ENCODE measurements around the gene SCNN1G.
"Not testable (repeated sequence)": the region's sequence is repeated elsewhere in the genome, so short reads cannot be mapped to it uniquely, and the experiment has no call there.

The SCNN1G gene, protein sequence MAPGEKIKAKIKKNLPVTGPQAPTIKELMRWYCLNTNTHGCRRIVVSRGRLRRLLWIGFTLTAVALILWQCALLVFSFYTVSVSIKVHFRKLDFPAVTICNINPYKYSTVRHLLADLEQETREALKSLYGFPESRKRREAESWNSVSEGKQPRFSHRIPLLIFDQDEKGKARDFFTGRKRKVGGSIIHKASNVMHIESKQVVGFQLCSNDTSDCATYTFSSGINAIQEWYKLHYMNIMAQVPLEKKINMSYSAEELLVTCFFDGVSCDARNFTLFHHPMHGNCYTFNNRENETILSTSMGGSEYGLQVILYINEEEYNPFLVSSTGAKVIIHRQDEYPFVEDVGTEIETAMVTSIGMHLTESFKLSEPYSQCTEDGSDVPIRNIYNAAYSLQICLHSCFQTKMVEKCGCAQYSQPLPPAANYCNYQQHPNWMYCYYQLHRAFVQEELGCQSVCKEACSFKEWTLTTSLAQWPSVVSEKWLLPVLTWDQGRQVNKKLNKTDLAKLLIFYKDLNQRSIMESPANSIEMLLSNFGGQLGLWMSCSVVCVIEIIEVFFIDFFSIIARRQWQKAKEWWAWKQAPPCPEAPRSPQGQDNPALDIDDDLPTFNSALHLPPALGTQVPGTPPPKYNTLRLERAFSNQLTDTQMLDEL

DNA sequence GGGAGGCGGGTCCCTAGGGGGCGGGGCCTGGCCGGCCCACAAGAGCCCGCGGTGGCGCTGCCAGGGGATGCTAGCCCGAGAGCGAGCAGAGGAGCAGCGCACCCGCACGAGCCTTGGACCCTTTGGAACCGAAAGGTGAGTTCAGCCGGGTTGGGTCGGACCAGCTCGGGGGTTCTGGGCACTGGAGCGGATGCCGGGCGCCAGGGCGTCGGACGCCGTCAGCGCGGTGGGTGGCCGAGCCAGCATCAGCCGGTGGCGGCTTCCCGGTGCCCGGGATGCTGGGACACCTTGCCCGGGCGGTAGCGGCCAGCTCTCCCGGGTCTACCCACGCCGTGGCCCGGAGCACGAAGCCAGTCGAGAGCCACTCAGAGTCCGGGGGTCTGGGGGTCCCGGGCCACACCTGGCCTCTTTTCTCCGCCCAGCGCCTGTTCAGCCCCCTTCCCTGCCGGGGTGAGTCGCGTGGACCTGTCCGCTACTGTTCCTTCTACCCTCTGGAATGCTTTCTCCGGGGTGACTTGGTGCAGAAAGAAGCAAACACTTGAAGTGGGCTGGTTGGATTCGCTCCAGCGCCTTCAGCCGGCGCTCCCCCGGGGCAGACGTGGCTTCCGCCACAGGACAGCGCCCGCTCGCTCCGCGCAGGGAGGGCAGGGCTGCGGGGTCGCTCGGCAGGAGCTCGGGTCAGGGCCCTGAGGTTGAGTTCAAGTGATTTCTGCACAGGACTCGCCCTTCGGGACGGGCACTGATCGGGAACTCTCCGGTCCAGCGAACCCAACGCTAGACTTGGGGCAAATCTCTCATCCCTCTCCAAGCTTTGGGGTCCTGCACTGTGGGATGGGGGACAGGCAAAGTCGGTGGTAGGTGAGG is at the start of gene SCNN1G:
SCNN1G (plus strand) TSS at position 67 of the 864 bp plus-strand sequence. CDS start 3,527 bp downstream, outside the sequence.
- H3K27ac Mint-ChIP-seq, result no peak within 1 kb of the TSS
- CTCF ChIA-PET, result interaction anchor here (0.7 to 5.8 kb wide), 4 partner anchors 26 to 361 kb away, joined by 3 to 89 read pairs (median 4); no protein-coding TSS in a partner anchor
- H3K4me1 Mint-ChIP-seq, result peaks cover 8% of the 10 kb centered on the region
- no peak for DNase-seq
- H3K9me3 Mint-ChIP-seq, result no peaks in the 10 kb centered on the region
- H3K27me3 Mint-ChIP-seq, result peaks cover 79% of the 10 kb centered on the region
- H3K36me3 Mint-ChIP-seq, result no peaks in the 10 kb centered on the region
- H3K4me3 Mint-ChIP-seq, result no peak within 1 kb of the TSS

DNA sequence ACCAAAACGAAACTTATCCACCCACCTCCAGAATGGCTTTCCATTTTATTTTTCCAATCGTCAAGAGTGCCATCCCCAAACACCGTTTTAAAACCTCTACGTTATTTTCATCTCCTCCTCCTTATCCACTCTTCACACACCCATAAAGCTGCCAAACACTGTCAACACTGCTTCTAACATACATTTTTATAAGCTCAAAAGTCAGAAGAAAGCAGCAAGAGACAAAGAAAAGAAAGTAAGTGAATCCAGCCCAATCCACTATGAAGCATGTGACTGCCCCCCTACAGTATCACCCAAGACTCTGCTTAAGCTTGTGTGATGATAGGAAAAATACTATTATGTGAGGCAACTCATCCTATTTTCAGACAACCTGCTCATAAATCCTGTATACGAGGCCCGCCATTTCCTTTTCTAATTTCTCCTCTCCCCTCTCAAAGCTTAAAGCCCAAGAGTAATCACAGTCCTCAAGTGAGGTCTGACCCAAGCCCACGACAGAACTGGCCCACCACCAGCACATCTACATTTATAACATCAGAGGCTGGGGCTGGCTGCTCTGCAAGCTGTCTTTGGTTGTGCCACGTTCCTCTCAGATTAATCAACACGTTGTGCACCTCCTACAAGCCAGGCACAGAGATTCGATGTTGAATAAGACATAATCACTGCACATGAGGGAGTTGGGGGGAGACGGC is 49.6 kb upstream of the SCNN1G start:
- Mint-ChIP-seq H3K27me3 (no peaks in the 10 kb centered on the region), H3K4me1 (no peaks in the 10 kb centered on the region), H3K27ac (no peak overlapping the region), H3K36me3 (no peaks in the 10 kb centered on the region), H3K9me3 (peaks cover 11% of the 10 kb centered on the region), H3K4me3 (no peak overlapping the region)
- CTCF ChIA-PET, result no interaction called here
- DNase-seq, result no peak

DNA sequence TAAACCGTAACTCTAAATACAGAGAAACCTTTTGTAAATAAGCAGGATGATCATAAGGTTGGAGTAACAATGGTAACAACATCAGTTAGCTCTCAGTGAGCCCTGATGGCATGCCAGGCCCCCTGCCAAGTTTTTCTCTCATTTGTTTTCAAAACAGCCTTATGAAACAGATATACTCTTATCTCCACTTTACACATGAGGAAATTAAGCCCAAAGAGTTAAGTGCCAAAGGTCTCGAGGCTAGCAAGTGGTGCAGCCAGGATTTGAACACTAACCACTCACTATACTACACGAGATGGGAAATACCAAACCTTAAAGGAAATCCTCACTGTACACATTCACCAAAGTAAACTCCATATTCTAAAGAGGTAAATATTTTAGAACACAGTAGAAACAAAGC is 48.3 kb upstream of the SCNN1G start:
- Mint-ChIP-seq H3K9me3 (peaks cover 18% of the 10 kb centered on the region), H3K27ac (no peak overlapping the region), H3K4me1 (no peaks in the 10 kb centered on the region), H3K36me3 (peaks cover 4% of the 10 kb centered on the region), H3K27me3 (no peaks in the 10 kb centered on the region), H3K4me3 (no peak overlapping the region)
- CTCF ChIA-PET, result no interaction called here
- DNase-seq, result no peak

DNA sequence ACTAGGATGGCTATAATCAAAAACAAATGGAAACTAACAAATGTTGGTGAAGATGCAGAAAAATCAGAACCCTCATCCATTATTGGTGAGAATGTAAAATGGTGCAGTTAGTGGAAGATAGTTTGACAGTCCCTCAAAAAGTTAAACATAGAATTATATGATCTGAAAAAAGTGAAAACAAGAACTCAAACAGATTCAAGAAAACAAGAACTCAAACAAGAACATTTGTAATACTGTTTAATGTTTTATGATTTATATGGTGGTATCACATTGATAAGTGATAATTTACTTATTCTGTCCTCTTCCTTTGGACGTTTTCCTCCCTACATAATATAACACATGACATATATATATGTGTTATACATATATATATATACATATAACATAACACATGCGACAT is 45.3 kb upstream of the SCNN1G start:
- CTCF ChIA-PET, result no interaction called here
- H3K27ac Mint-ChIP-seq, result no peak overlapping the region
- DNase-seq, result no peak
- H3K4me3 Mint-ChIP-seq, result no peak overlapping the region
- H3K36me3 Mint-ChIP-seq, result peaks cover 4% of the 10 kb centered on the region
- H3K27me3 Mint-ChIP-seq, result no peaks in the 10 kb centered on the region
- H3K9me3 Mint-ChIP-seq, result peaks cover 18% of the 10 kb centered on the region
- H3K4me1 Mint-ChIP-seq, result no peaks in the 10 kb centered on the region

DNA sequence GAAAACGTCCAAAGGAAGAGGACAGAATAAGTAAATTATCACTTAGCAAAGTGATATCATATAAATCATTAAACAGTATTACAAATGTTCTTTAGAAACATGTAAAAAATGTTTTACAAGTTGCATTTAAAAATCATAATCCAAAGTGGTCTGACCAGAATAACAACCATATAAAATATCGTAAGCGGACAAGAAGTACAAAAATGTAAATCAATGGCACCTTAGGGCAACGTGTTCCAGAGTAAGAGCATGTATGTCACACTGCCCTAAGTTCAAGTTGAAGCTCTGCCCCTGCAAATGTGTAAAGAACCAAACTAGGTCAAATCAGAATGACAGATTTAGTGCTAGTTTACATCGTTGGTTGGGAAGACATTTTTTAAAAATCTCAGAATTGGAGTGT is 44.7 kb upstream of the SCNN1G start:
- Mint-ChIP-seq H3K36me3 (peaks cover 4% of the 10 kb centered on the region), H3K27ac (no peak overlapping the region), H3K4me3 (no peak overlapping the region), H3K4me1 (no peaks in the 10 kb centered on the region), H3K27me3 (no peaks in the 10 kb centered on the region), H3K9me3 (peaks cover 18% of the 10 kb centered on the region)
- DNase-seq, result no peak
- CTCF ChIA-PET, result no interaction called here

DNA sequence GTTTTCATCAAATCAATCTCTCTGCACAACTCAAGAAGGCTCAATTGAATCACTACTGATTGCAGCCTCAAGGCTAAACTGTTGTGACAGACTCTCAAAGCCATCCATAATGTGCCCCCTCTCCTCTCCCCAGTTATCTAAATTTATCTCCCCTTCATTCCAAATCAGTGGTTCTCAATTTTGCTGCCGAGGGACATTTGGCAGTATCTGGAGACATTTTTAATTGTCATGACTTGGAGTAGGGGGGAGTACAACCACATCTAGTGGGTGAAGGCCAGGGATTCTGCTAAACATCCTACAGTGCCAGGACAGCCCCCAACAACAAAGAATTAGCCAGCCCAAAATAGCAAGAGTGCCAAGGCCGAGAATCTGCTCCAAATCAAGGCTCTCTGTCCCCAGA is 42.4 kb upstream of the SCNN1G start:
- Mint-ChIP-seq H3K4me1 (peaks cover 6% of the 10 kb centered on the region), H3K27ac (no peak overlapping the region), H3K27me3 (no peaks in the 10 kb centered on the region), H3K36me3 (peaks cover 4% of the 10 kb centered on the region), H3K4me3 (no peak overlapping the region), H3K9me3 (peaks cover 18% of the 10 kb centered on the region)
- DNase-seq, result no peak
- CTCF ChIA-PET, result no interaction called here

DNA sequence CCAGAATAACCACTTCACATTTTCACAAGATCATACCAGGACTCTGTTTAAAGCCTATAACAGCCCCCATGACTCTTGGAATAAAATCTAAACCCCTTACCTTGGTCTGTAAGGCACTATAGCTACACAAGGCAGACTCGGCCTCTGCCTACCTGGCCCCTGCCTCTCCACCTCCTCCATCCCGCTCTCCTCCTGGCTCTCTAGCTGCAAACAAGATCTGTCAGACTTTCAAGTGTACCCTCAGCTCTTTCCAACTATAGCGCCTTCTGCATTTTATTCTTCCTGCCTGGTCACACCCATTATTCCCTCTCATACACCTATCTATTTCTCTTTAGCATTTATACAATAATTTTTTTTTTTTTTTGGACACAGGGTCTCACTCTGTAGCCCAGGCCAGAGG is 41.5 kb upstream of the SCNN1G start:
- H3K9me3 Mint-ChIP-seq, result peaks cover 14% of the 10 kb centered on the region
- no peak overlapping the region for H3K4me3 Mint-ChIP-seq
- peaks cover 4% of the 10 kb centered on the region for H3K36me3 Mint-ChIP-seq
- H3K27ac Mint-ChIP-seq, result no peak overlapping the region
- CTCF ChIA-PET, result no interaction called here
- DNase-seq, result no peak
- no peaks in the 10 kb centered on the region for H3K27me3 Mint-ChIP-seq
- H3K4me1 Mint-ChIP-seq, result peaks cover 10% of the 10 kb centered on the region

DNA sequence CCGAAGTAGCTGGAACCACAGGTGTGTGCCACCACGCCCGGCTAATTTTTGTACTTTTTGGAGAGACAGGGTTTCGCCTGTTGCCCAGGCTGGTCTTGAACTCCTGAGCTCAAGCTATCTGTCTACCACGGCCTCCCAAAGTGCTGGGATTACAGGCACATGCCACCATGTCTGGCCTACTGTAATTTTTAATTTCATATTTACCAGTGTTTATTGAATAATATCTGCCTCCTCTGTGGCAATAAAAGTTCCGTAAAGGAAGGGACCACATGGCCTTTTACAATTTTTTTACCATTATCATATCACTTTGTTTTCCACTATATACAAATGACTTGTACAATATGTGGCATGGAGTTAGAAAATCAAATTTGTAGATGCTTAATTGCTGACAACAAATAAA is 41.0 kb upstream of the SCNN1G start:
- CTCF ChIA-PET, result no interaction called here

DNA sequence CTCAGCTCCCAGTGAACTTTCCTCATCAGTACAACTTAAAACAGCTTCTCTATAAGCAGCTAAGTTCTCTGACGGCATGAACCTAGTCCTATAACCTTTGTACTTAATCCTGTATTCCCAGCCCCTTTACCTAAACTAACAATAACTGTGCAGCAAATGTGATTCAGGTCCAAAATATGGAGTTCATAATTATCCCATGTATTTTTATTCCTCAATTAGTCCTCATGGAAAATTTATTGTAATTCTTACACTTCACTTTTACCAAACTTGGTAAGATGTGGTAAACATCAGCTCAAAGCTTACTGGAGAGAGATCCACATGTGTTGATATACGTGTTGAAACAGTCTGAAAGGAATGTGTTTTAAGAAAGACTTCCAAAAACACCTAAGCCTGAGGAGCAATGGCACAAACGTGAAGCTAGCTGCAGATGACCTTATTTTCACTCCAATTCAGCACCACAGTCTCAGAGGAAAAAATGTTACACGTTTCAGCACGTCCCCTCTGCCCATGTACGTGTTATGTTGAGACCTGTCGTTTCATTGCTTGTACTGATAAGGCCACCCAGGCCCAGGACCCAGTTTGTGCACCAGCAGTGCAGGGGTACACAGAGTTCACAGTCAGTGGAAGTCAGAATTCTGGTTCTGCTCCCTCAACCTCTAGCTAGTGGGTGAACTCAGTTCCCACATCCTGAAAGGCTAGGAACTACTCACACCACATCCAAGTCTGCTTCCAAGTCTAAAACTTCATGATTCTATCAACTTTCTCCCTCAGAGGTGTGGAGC is 40.4 kb upstream of the SCNN1G start:
- DNase-seq, result no peak
- Mint-ChIP-seq H3K27ac (no peak overlapping the region), H3K27me3 (no peaks in the 10 kb centered on the region), H3K9me3 (peaks cover 12% of the 10 kb centered on the region), H3K4me1 (peaks cover 17% of the 10 kb centered on the region), H3K36me3 (peaks cover 4% of the 10 kb centered on the region), H3K4me3 (no peak overlapping the region)
- CTCF ChIA-PET, result no interaction called here

More for the DNA sequence above, 41.0 kb upstream of the SCNN1G start:
- Mint-ChIP-seq H3K27me3 (no peaks in the 10 kb centered on the region), H3K27ac (no peak overlapping the region), H3K36me3 (peaks cover 4% of the 10 kb centered on the region), H3K4me3 (no peak overlapping the region), H3K9me3 (peaks cover 14% of the 10 kb centered on the region), H3K4me1 (peaks cover 10% of the 10 kb centered on the region)
- no peak for DNase-seq

DNA sequence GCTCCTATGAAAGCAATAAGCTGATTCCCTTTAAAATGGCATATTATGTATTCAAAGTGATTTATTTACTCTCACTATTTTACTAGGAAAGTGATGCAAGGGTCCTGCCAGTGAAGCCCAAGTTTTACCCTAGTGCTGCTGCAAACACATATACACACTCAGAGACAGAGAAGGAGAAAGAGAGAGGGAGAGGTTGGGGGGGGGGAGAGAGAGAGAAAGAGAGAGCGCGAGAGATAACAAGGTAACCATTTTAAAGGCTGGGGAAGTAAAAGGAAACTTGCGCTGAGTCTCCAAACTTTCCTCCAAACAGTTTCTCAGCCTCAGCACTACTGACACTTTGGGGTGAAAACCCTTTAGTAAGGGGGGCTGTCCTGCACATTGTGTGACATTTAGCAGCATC is 39.2 kb upstream of the SCNN1G start:
- H3K4me1 Mint-ChIP-seq, result peaks cover 28% of the 10 kb centered on the region

DNA sequence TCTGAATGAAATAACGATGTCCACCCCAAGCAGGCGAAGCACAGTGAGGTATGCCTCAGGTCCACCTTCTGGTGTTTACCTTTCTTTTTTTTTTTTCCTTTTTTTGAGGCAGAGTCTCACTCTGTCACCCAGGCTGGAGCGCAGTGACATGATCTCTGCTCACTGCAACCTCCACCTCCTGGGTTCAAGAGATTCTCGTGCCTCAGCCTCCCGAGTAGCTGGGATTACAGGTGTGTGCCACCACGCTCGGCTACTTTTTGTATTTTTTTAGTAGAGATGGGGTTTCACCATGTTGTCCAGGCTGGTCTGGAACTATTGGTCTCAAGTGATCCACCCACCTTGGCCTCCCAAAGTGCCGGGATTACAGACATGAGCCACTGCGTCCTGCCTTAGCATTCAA is 38.2 kb upstream of the SCNN1G start:
- H3K9me3 Mint-ChIP-seq, DNase-seq, H3K36me3 Mint-ChIP-seq, CTCF ChIA-PET, H3K4me3 Mint-ChIP-seq, H3K27ac Mint-ChIP-seq, H3K27me3 Mint-ChIP-seq: not testable (repeated sequence)
- H3K4me1 Mint-ChIP-seq, result peaks cover 28% of the 10 kb centered on the region

More for the DNA sequence above, 39.2 kb upstream of the SCNN1G start:
- Mint-ChIP-seq H3K9me3 (peaks cover 4% of the 10 kb centered on the region), H3K4me3 (no peak overlapping the region), H3K27ac (no peak overlapping the region), H3K27me3 (no peaks in the 10 kb centered on the region), H3K36me3 (peaks cover 4% of the 10 kb centered on the region)
- CTCF ChIA-PET, result interaction anchor here (0.6 kb wide), 1 partner anchor 823 kb away, joined by 3 read pairs; no protein-coding TSS in a partner anchor
- DNase-seq, result no peak

DNA sequence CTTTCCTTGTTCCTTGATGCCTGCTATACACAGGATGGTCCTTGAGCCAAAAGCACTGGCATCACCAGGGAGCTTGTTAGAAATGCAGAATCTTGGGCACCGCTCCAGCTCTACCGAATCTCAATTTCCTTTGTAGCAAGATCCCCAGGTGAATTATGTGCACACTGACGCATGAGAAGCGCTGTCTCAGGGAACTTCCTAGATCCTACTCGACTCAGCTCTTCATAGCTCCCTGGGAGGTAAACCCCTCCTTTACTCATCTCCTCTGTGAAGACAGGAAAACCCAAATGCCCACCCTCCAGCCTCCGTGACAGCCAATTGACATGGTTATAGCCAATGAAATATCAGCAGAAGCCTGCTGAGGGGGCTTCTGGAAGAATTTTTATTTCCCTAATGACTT is 37.4 kb upstream of the SCNN1G start:
- H3K27me3 Mint-ChIP-seq, result peaks cover 4% of the 10 kb centered on the region
- H3K4me1 Mint-ChIP-seq, result peaks cover 34% of the 10 kb centered on the region
- no peak overlapping the region for H3K27ac Mint-ChIP-seq

DNA sequence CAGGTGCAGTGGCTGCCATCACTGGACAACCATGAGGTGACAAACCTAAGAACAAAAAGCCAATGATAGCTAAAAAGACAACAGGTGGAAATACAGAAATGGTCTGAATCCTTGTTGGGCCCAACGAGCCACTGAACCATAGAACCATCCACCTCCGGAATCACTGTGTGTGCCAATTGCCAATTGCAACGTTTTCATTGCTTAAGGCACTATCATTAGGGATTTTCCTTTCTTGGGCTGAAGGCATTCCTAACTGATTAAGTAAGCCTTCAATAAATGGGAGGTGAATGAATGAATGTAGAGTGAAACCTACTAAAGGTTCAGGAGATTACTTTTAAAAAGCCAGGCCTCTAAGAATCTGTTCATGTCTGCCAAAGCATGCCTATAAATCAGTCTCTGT is 36.9 kb upstream of the SCNN1G start:
- H3K27me3 Mint-ChIP-seq, result peaks cover 4% of the 10 kb centered on the region
- no peak for DNase-seq
- no peaks in the 10 kb centered on the region for H3K36me3 Mint-ChIP-seq
- CTCF ChIA-PET, result no interaction called here
- H3K4me3 Mint-ChIP-seq, result no peak overlapping the region
- peaks cover 36% of the 10 kb centered on the region for H3K4me1 Mint-ChIP-seq
- no peaks in the 10 kb centered on the region for H3K9me3 Mint-ChIP-seq
- no peak overlapping the region for H3K27ac Mint-ChIP-seq

More for the DNA sequence above, 37.4 kb upstream of the SCNN1G start:
- H3K36me3 Mint-ChIP-seq, result no peaks in the 10 kb centered on the region
- H3K9me3 Mint-ChIP-seq, result no peaks in the 10 kb centered on the region
- DNase-seq, result no peak
- no peak overlapping the region for H3K4me3 Mint-ChIP-seq
- CTCF ChIA-PET, result no interaction called here

All from activated naive CD4-positive, alpha-beta T cell treated with anti-CD3 and anti-CD28 coated beads, Interleukin-2, amount 10 ng/mL, durations not matched to agents 7 days and 5 days (primary cell).